ENCODE measurements around the gene PPARA. TPM values are rescaled to one million over a fixed set of nuclear protein-coding genes. Genes with fewer than 3 reads are reported as not detected.
"Not testable (repeated sequence)": the region's sequence is repeated elsewhere in the genome, so short reads cannot be mapped to it uniquely, and the experiment has no call there.

The PPARA gene
- total RNA-seq, 2 donors from 2014 or later, result 48.4 to 67.1 TPM

GRCh38 chr22:46259374-46259773 lies 109.0 kb downstream of the PPARA start:
- no peaks in the 10 kb centered on the region for H3K4me1 ChIP-seq
- DNase-seq (ENCODE audit: low spot score), result no peak
- no peaks in the 10 kb centered on the region for H3K27me3 ChIP-seq
- H3K36me3 ChIP-seq, result no peaks in the 10 kb centered on the region
- no peak overlapping the region for H3K27ac ChIP-seq
- H3K9me3 ChIP-seq, result no peaks in the 10 kb centered on the region
- no peak overlapping the region for H3K4me3 ChIP-seq
- no peak for TF ChIP-seq CTCF (IDR thresholded peaks at IDR 0.05)

- no peak overlapping the region for H3K27ac ChIP-seq
- DNase-seq (ENCODE audit: low spot score), result no peak
- no peaks in the 10 kb centered on the region for H3K36me3 ChIP-seq
- no peaks in the 10 kb centered on the region for H3K9me3 ChIP-seq
- TF ChIP-seq CTCF (IDR thresholded peaks at IDR 0.05), result no peak
- no peaks in the 10 kb centered on the region for H3K4me1 ChIP-seq
- no peaks in the 10 kb centered on the region for H3K27me3 ChIP-seq
- no peak overlapping the region for H3K4me3 ChIP-seq
Observed at GRCh38 chr22:46260038-46260437, 109.7 kb downstream of the PPARA start.

DNA sequence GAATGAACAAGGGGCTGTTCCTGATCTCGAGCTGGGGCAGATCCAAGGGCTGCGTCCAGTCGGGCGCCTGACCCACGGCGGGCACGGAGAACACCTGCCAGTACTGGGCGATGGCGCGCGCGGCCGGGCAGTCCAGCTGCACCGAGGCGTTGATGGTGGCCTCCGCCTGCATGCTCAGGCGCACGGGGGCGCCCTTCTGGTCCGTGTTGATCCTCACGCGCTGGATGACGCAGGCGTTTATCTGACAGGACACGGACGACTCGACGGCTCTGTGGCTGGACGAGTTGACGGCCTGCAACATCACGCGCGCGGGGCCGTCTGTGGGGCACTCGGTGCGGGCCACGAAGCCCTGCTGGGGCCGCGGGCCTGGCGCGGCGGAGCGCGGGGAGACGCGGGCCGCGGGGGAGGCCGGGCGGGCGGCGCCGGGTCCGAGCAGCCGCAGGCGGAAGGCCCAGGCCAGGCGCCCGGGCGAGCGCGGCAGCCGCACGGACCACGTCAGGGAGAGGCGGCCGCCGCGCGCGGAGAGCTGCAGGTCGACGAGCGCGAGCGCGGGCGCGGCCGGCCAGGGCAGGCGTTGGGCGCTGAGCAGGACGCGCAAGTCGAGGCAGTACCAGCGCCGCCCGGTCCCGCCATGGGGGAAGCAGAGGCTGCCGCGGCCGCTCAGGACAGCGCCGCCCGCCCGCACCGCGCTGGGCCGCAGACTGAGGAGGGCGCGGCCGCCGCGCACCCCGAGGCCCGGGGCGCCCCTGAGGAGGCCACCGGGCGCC lies 112.3 kb downstream of the PPARA start:
- H3K27ac ChIP-seq, result no peak overlapping the region
- H3K4me1 ChIP-seq, result peaks cover 0 to 10% of the 10 kb centered on the region in 2 donors
- peak overlapping the region; percentile 18 to 41 for H3K4me3 ChIP-seq
- no peaks in the 10 kb centered on the region for H3K36me3 ChIP-seq
- peak; percentile 78 for DNase-seq (ENCODE audit: low spot score)
- no peaks in the 10 kb centered on the region for H3K27me3 ChIP-seq
- peak in 1 of 2 donors; percentile 51 for TF ChIP-seq CTCF (IDR thresholded peaks at IDR 0.05)
- H3K9me3 ChIP-seq, result no peaks in the 10 kb centered on the region

DNA sequence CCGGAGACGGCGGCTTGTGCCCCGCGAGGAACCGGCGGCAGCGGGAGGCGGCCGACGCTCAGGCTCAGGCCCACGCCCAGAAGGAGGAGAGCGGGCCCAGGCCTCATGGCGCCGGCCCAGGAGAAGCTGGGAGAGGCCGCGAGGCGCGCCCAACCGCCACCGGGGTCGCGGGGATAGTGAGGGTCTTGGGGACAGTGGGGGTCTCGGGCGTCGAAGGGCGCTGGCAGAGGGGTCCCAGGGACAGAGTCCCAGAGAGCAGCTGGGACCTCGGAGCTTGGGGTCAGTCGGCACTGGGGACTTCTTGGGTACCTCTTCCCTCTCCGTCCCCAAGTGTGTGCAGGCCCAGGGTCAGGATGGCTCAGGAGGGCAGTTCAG lies 112.9 kb downstream of the PPARA start, which contains the start of gene PKDREJ:
Gene PKDREJ (minus strand): TSS at position 128 of the 375 bp plus-strand sequence. CDS start 21 bp downstream, at position 107.
- H3K9me3 ChIP-seq, result no peaks in the 10 kb centered on the region
- H3K27ac ChIP-seq, result no peak within 1 kb of the TSS
- no peaks in the 10 kb centered on the region for H3K27me3 ChIP-seq
- no peaks in the 10 kb centered on the region for H3K36me3 ChIP-seq
- DNase-seq (ENCODE audit: low spot score), result no peak
- H3K4me1 ChIP-seq, result peaks cover 0 to 11% of the 10 kb centered on the region in 2 donors
- no peak for TF ChIP-seq CTCF (IDR thresholded peaks at IDR 0.05)
- H3K4me3 ChIP-seq, result peak within 1 kb of the TSS; percentile 18 to 41

DNA sequence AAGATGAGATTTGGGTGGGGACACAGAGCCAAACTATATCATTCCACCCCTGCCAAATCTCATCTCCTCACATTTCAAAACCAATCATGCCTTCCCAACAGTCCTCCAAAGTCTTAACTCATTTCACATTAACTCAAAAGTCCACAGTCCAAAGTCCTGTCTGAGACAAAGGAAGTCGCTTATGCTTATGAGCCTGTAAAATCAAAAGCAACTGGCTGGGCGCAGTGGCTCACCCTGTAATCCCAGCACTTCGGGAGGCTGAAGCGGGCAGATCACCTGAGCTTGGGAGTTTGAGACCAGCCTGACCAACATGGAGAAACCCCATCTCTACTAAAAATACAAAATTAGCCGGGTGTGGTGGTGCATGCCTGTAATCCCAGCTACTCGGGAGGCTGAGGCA lies 114.2 kb downstream of the PPARA start:
- H3K27ac ChIP-seq; H3K9me3 ChIP-seq; H3K36me3 ChIP-seq; DNase-seq (ENCODE audit: low spot score); H3K4me3 ChIP-seq; H3K27me3 ChIP-seq: not testable (repeated sequence)
- H3K4me1 ChIP-seq, result peaks cover 0 to 24% of the 10 kb centered on the region in 2 donors

- not testable (repeated sequence) for H3K27ac ChIP-seq; DNase-seq (ENCODE audit: low spot score); H3K27me3 ChIP-seq; H3K4me3 ChIP-seq; H3K9me3 ChIP-seq; H3K36me3 ChIP-seq
- peaks cover 0 to 25% of the 10 kb centered on the region in 2 donors for H3K4me1 ChIP-seq
Observed at GRCh38 chr22:46265627-46266026, 115.3 kb downstream of the PPARA start.
